Kidney epithelial cell (primary cell): ENCODE results near the gene DLGAP1. TPM values are rescaled to one million over a fixed set of nuclear protein-coding genes. Genes with fewer than 3 reads are reported as not detected.

Experiments used
- DNase-seq: peaks from one replicate; pipeline ENCODE4 v3.0.0-alpha.2; 2010; ENCODE audit warnings: low read depth
- H3K27me3 ChIP-seq: 2 replicates; pipeline ENCODE4 v1.6.0; 2011; ENCODE audit warnings: low read length; ENCODE audit not compliant: control insufficient read depth, insufficient read depth
- H3K36me3 ChIP-seq: 2 replicates; pipeline ENCODE4 v1.5.1; 2011; ENCODE audit warnings: low read length; ENCODE audit not compliant: control insufficient read depth, insufficient read depth
- H3K4me3 ChIP-seq: 2 replicates; pipeline ENCODE4 v1.5.1; 2011; ENCODE audit warnings: low read depth, mild to moderate bottlenecking, control low read depth, low read length
- total RNA-seq: library from RNA; depleted of rRNA; stranded (reverse); fragments of >200 nt; gene quantifications from 2 replicates; pipeline ENCODE4 v1.2.3, GENCODE V29; 2015
- TF ChIP-seq, protein P1 (sequence below): IDR thresholded peaks from 2 replicates; pipeline ENCODE4 v1.5.1; 2011; ENCODE audit warnings: mild to moderate bottlenecking, moderate library complexity, low read length, control low read depth, inconsistent platforms; ENCODE audit not compliant: insufficient read depth, poor library complexity, severe bottlenecking

DLGAP1 gene
- total RNA-seq, 1 donor from 2014 or later = 2.6 TPM

DNA sequence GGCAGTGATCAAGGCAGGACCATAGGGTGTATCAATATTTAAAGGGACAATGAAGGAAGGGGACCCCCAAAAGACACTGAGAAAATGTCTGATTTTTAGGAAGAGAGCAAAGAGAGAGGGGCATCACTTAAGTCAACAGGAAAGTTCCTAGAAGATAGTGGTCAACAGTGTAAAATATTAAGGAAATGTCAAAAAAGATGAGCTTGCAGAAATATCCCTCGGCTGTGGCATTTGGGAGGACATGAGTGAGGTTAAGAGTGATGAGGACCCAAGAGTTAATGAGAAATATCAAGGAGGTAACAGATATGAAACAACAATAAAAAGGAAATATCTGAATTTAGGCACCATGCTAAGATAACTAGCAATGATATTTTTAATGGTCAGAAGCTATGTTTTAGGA, 665.6 kb downstream of the DLGAP1 start:
- DNase-seq = no peak
- Histone ChIP-seq H3K36me3 (no peaks in the 10 kb centered on the region), H3K27me3 (no peaks in the 10 kb centered on the region), H3K4me3 (no peak overlapping the region)
- TF ChIP-seq, protein P1, sequence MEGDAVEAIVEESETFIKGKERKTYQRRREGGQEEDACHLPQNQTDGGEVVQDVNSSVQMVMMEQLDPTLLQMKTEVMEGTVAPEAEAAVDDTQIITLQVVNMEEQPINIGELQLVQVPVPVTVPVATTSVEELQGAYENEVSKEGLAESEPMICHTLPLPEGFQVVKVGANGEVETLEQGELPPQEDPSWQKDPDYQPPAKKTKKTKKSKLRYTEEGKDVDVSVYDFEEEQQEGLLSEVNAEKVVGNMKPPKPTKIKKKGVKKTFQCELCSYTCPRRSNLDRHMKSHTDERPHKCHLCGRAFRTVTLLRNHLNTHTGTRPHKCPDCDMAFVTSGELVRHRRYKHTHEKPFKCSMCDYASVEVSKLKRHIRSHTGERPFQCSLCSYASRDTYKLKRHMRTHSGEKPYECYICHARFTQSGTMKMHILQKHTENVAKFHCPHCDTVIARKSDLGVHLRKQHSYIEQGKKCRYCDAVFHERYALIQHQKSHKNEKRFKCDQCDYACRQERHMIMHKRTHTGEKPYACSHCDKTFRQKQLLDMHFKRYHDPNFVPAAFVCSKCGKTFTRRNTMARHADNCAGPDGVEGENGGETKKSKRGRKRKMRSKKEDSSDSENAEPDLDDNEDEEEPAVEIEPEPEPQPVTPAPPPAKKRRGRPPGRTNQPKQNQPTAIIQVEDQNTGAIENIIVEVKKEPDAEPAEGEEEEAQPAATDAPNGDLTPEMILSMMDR = no peak

DNA sequence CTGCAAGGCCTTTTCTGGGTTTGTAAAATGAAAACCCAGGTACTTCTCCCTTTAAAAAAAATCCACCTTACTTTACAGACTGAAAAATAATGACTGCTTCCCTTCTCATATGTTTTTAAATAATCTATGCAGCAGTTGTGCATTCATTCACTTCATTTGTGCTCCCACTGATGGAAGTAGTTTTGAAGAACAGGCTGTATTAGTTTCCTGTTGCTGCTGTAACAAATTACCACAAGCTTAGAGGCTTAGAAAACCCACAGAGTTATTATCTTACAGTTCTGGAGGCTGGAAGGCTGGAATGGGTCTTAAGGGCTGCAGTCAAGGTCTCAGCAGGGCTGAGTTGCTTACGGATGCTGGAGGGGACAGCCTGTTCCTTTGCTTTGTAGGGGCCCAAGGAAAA, 670.2 kb downstream of the DLGAP1 start:
- no peak overlapping the region for H3K4me3 ChIP-seq
- H3K27me3 ChIP-seq = no peaks in the 10 kb centered on the region
- no peak for DNase-seq
- H3K36me3 ChIP-seq = no peaks in the 10 kb centered on the region
- TF ChIP-seq, protein P1 = no peak

DNA sequence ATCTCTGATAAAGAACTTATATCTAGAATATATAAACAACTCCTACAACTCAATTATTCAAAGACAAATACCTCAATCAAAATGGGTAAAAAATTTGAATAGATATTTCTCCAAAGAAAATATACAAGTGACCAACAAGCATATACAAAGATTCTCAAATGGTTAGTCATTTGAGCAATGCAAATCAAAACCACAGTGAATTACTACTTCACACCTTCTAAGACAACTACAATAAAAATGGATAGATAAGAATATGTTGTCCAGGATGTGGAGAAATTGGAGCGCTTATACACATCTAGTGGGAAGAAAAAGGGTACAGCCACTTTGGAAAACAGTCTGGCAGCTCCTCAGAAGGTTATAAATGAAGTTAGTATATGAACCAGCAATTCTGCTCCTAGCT, 672.2 kb downstream of the DLGAP1 start:
- TF ChIP-seq, protein P1 = no peak
- no peak for DNase-seq
- Histone ChIP-seq H3K4me3 (no peak overlapping the region), H3K27me3 (no peaks in the 10 kb centered on the region), H3K36me3 (no peaks in the 10 kb centered on the region)

- Histone ChIP-seq H3K27me3 (no peaks in the 10 kb centered on the region), H3K4me3 (no peak overlapping the region), H3K36me3 (no peaks in the 10 kb centered on the region)
- TF ChIP-seq, protein P1 = no peak
- DNase-seq = no peak
Observed at GRCh38 chr18:3777719-3778118, 677.4 kb downstream of the DLGAP1 start.

- TF ChIP-seq, protein P1 = no peak
- Histone ChIP-seq H3K27me3 (no peaks in the 10 kb centered on the region), H3K36me3 (no peaks in the 10 kb centered on the region), H3K4me3 (no peak overlapping the region)
- no peak for DNase-seq
Observed at GRCh38 chr18:3777122-3777521, 678.0 kb downstream of the DLGAP1 start.

DNA sequence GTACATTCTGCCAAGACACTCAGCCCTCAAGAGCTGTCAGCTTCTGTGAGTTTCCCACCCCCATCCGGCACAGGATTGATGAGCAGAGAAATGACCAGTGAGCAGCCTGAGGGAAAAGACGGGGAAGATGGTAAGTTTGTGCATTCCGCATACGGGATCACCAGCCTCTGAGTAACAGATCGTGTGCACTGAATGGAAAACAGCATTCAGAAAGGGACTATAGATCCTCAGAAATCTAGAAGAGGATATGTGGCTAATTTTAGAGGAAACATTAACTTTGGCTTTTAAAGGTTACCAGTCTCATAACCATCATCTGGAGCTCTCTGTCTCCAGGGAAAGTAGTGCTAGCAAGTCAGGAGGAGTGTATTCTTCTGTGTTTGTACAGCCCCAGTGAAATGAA, 679.1 kb downstream of the DLGAP1 start:
- H3K4me3 ChIP-seq = no peak overlapping the region
- TF ChIP-seq, protein P1 = no peak
- no peaks in the 10 kb centered on the region for H3K36me3 ChIP-seq
- no peak for DNase-seq
- H3K27me3 ChIP-seq = no peaks in the 10 kb centered on the region
